CD4-positive, alpha-beta T cell (primary cell): ENCODE data around the gene TARS2. TPM values are rescaled to one million over a fixed set of nuclear protein-coding genes. Genes with fewer than 3 reads are reported as not detected.
A peak's percentile ranks its signal among the peaks of the same experiment; 100 is the strongest.

Source experiments
- ATAC-seq: fragments of 200-7000 bp; cut with Tn5 transposase; one replicate; pipeline ENCODE4 v1.10.0; 2022; ENCODE audit warnings: mild to moderate bottlenecking; ENCODE audit not compliant: poor library complexity
- CTCF ChIA-PET: fragments of 350-600 bp; sonication (Branson Sonifier 250); formaldehyde crosslinking; loops from one replicate; lab custom pipeline; 2021; ENCODE audit warnings: antibody characterized with exemption, inconsistent platforms; lab: Charles Lee
- POLR2A ChIA-PET: fragments of 350-600 bp; sonication (Branson Sonifier 250); formaldehyde crosslinking; loops from one replicate; lab custom pipeline; 2021; ENCODE audit warnings: antibody characterized with exemption, inconsistent platforms; lab: Charles Lee
- DNase-seq, 14 experiments: peaks; one replicate each; pipeline ENCODE4 v3.0.0-alpha.2; 2013 to 2020; ENCODE audit warnings: mixed read lengths in 2 of 14
- H3K27ac ChIP-seq, 2 donors: one replicate each; pipeline versions ENCODE4 v1.5.1 to v1.7.0; 2013; ENCODE audit warnings: low read length in 2 of 2, low read depth in 1 of 2, mild to moderate bottlenecking in 1 of 2
- H3K27me3 ChIP-seq, 2 experiments: 1 replicate in 1 of 2; 2 replicates in 1 of 2; pipeline versions ENCODE4 v1.6.1 to v1.7.0; 2013; ENCODE audit warnings: low read length in 2 of 2, control low read depth in 1 of 2, mild to moderate bottlenecking in 1 of 2, moderate library complexity in 1 of 2; ENCODE audit not compliant: insufficient read depth in 2 of 2, control insufficient read depth in 1 of 2
- H3K36me3 ChIP-seq: one replicate; pipeline ENCODE4 v1.6.1; 2013; ENCODE audit warnings: low read length, control low read depth; ENCODE audit not compliant: insufficient read depth
- H3K4me1 ChIP-seq: one replicate; pipeline ENCODE4 v1.6.1; 2013; ENCODE audit warnings: low read length, control low read depth; ENCODE audit not compliant: insufficient read depth
- H3K4me3 ChIP-seq: one replicate; pipeline ENCODE4 v1.5.1; 2013; ENCODE audit warnings: mild to moderate bottlenecking, low read length, moderate library complexity
- H3K9me3 ChIP-seq, 2 experiments: 1 replicate in 1 of 2; 2 replicates in 1 of 2; pipeline versions ENCODE4 v1.6.1 to v1.7.0; 2013; ENCODE audit warnings: low read length in 2 of 2, mild to moderate bottlenecking in 2 of 2, control low read depth in 1 of 2, moderate library complexity in 1 of 2; ENCODE audit not compliant: control insufficient read depth in 1 of 2, insufficient read depth in 1 of 2
- H3K27ac Mint-ChIP-seq: one replicate; pipeline ENCODE4 v1.8.0; 2020; ENCODE audit warnings: mixed read lengths
- H3K27me3 Mint-ChIP-seq: one replicate; pipeline ENCODE4 v1.8.0; 2021; ENCODE audit warnings: mixed read lengths
- H3K36me3 Mint-ChIP-seq: one replicate; pipeline ENCODE4 v1.8.0; 2021; ENCODE audit warnings: low read depth, mixed read lengths
- H3K4me1 Mint-ChIP-seq: one replicate; pipeline ENCODE4 v1.8.0; 2021; ENCODE audit warnings: low read depth, mixed read lengths
- H3K4me3 Mint-ChIP-seq: one replicate; pipeline ENCODE4 v1.8.0; 2020; ENCODE audit warnings: mild to moderate bottlenecking, mixed read lengths
- H3K9me3 Mint-ChIP-seq: one replicate; pipeline ENCODE4 v1.8.0; 2020; ENCODE audit warnings: mixed read lengths
- intact Hi-C, 2 experiments: fragments of 100-400 bp; cut with DNase I in 1 of 2; cut with micrococcal nuclease in 1 of 2; formaldehyde crosslinking; loops; one replicate each; pipeline versions ENCODE4 v1.15.1 to v1.9.0; 2023 to 2025; cut with DNase I, micrococcal nuclease
- total RNA-seq, 174 experiments: library from RNA in 2 of 174; stranded (reverse) in 2 of 174; gene quantifications; one replicate each; pipeline ENCODE4 v1.2.3 and lab custom pipeline; 2021 to 2026
- TF ChIP-seq, protein P1 (sequence below): fragments of 200-600 bp; IDR thresholded peaks from one replicate; pipeline ENCODE4 v1.8.0; 2022; ENCODE audit warnings: antibody characterized with exemption, mild to moderate bottlenecking

The TARS2 gene
- total RNA-seq, 2 experiments from 2014 or later = 22.8 to 25.3 TPM

DNA sequence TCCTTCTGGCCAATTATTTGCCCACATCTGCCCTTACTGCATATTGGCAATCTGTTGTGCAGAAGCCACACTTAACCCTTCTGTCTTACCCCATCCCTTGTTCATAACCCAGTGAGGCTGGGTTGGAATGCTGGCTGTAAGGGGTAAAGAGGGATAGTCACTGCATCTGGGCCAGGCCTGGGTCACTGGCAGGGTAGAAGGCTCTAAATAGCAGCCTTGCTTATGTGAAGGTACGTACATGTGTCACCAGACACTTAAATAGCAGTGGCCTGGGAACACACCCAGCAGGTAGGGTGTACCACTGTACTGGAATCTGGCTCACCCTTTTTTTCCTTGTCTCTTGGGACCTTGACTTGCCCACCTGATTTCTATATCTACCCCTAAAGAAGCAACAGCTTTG is 9.9 kb upstream of the TARS2 start:
- no peaks in the 10 kb centered on the region for H3K9me3 ChIP-seq
- H3K27ac ChIP-seq = peak overlapping the region in 1 of 2 donors; percentile 14
- peaks cover 18% of the 10 kb centered on the region for H3K4me1 Mint-ChIP-seq
- no peak for ATAC-seq
- H3K27ac Mint-ChIP-seq = peak overlapping the region; percentile 67
- CTCF ChIA-PET = no interaction called here
- intact Hi-C loops = no loop called here
- H3K4me3 Mint-ChIP-seq = no peak overlapping the region
- peaks cover 26% of the 10 kb centered on the region for H3K36me3 Mint-ChIP-seq
- no peaks in the 10 kb centered on the region for H3K27me3 ChIP-seq
- DNase-seq = no peak
- TF ChIP-seq, protein P1, sequence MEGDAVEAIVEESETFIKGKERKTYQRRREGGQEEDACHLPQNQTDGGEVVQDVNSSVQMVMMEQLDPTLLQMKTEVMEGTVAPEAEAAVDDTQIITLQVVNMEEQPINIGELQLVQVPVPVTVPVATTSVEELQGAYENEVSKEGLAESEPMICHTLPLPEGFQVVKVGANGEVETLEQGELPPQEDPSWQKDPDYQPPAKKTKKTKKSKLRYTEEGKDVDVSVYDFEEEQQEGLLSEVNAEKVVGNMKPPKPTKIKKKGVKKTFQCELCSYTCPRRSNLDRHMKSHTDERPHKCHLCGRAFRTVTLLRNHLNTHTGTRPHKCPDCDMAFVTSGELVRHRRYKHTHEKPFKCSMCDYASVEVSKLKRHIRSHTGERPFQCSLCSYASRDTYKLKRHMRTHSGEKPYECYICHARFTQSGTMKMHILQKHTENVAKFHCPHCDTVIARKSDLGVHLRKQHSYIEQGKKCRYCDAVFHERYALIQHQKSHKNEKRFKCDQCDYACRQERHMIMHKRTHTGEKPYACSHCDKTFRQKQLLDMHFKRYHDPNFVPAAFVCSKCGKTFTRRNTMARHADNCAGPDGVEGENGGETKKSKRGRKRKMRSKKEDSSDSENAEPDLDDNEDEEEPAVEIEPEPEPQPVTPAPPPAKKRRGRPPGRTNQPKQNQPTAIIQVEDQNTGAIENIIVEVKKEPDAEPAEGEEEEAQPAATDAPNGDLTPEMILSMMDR = no peak
- no peaks in the 10 kb centered on the region for H3K9me3 Mint-ChIP-seq
- no peaks in the 10 kb centered on the region for H3K27me3 Mint-ChIP-seq
- H3K36me3 ChIP-seq = peaks cover 16% of the 10 kb centered on the region
- H3K4me3 ChIP-seq = no peak overlapping the region
- POLR2A ChIA-PET = no interaction called here
- no peaks in the 10 kb centered on the region for H3K4me1 ChIP-seq

DNA sequence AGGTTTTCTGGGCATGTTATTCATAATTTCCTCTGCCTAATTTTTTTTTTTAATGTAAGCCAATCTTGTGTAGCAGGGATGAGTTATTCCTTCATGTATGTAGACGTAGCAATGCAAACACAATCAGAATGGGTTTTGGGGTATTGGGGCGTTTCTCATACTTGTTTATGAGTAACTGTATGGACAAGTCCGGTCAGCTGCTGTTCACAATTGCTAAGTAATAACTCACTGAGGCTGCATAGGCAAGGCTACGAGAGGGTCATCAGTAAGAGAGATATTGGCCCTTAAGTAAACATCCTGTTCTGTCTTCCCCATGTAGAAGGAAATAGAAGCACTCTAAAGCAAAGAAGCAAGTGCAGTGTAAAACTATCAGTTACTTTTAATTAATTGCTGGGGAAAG is 9.5 kb upstream of the TARS2 start:
- Mint-ChIP-seq H3K36me3 (peaks cover 22% of the 10 kb centered on the region), H3K27me3 (no peaks in the 10 kb centered on the region), H3K4me1 (peaks cover 18% of the 10 kb centered on the region), H3K9me3 (no peaks in the 10 kb centered on the region), H3K4me3 (no peak overlapping the region), H3K27ac (peak overlapping the region; percentile 67)
- TF ChIP-seq, protein P1 = no peak
- Histone ChIP-seq H3K36me3 (peaks cover 12% of the 10 kb centered on the region), H3K9me3 (no peaks in the 10 kb centered on the region), H3K27ac (peak overlapping the region in 1 of 2 donors; percentile 14), H3K4me1 (no peaks in the 10 kb centered on the region), H3K27me3 (no peaks in the 10 kb centered on the region), H3K4me3 (no peak overlapping the region)
- intact Hi-C loops = no loop called here
- DNase-seq (no peak), ATAC-seq (no peak)
- POLR2A ChIA-PET = no interaction called here
- CTCF ChIA-PET = no interaction called here

DNA sequence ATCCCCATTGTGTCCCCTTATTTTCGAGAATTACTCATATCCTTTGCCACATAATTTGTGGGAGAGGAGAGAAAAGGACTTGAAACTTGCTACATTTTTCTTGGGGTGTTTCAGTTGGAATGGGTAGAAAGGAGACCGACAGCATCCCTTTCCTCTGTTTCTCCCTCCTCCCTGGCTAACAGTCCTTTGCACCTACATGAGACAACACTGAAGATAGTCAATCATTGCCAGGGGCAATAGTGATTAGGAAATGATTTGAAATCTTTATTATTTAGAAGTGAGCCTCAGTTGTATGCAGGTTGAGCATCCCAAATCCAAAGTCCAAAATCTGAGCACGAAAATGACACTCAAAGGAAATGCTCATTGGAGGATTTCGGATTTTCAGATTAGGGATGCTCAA is 7.8 kb upstream of the TARS2 start:
- Mint-ChIP-seq H3K27ac (no peak overlapping the region), H3K4me3 (no peak overlapping the region), H3K9me3 (no peaks in the 10 kb centered on the region), H3K27me3 (no peaks in the 10 kb centered on the region), H3K4me1 (peaks cover 18% of the 10 kb centered on the region), H3K36me3 (peaks cover 6% of the 10 kb centered on the region)
- intact Hi-C loops = no loop called here
- no peak for ATAC-seq
- Histone ChIP-seq H3K4me1 (no peaks in the 10 kb centered on the region), H3K27me3 (no peaks in the 10 kb centered on the region), H3K9me3 (no peaks in the 10 kb centered on the region), H3K36me3 (no peaks in the 10 kb centered on the region), H3K27ac (no peak overlapping the region), H3K4me3 (no peak overlapping the region)
- TF ChIP-seq, protein P1 = no peak
- no peak for DNase-seq
- CTCF ChIA-PET = no interaction called here
- POLR2A ChIA-PET = no interaction called here
